Activated CD4-positive, alpha-beta T cell treated with anti-CD3 and anti-CD28 coated beads, Interleukin-2, amount 10 ng/mL, durations not matched to agents 24 days and 14 days (primary cell): ENCODE measurements around the gene SPRY4. TPM values are rescaled to one million over a fixed set of nuclear protein-coding genes. Genes with fewer than 3 reads are reported as not detected.
A peak's percentile ranks its signal among the peaks of the same experiment; 100 is the strongest.

Experiments used
- DNase-seq: peaks from one replicate; pipeline ENCODE4 v3.0.0; 2022
- H3K27ac Mint-ChIP-seq: one replicate; pipeline ENCODE4 v1.8.0; 2022; ENCODE audit warnings: mild to moderate bottlenecking, mixed read lengths
- H3K27me3 Mint-ChIP-seq: one replicate; pipeline ENCODE4 v1.8.0; 2022; ENCODE audit warnings: mixed read lengths
- H3K36me3 Mint-ChIP-seq: one replicate; pipeline ENCODE4 v1.8.0; 2022; ENCODE audit warnings: low read depth, mild to moderate bottlenecking, mixed read lengths
- H3K4me1 Mint-ChIP-seq: one replicate; pipeline ENCODE4 v1.8.0; 2021; ENCODE audit warnings: mixed read lengths
- H3K4me3 Mint-ChIP-seq: one replicate; pipeline ENCODE4 v1.8.0; 2022; ENCODE audit warnings: mild to moderate bottlenecking, moderate library complexity, mixed read lengths
- H3K9me3 Mint-ChIP-seq: one replicate; pipeline ENCODE4 v1.8.0; 2021; ENCODE audit warnings: mixed read lengths
- intact Hi-C: fragments of 100-400 bp; cut with micrococcal nuclease; formaldehyde crosslinking; loops from one replicate; pipeline ENCODE4 v1.15.1; 2023
- total RNA-seq: library from RNA; stranded (reverse); gene quantifications from 2 replicates; pipeline ENCODE4 v1.2.3, GENCODE V29; 2022

SPRY4 gene
- total RNA-seq, 1 donor from 2014 or later: 1.5 TPM

DNA sequence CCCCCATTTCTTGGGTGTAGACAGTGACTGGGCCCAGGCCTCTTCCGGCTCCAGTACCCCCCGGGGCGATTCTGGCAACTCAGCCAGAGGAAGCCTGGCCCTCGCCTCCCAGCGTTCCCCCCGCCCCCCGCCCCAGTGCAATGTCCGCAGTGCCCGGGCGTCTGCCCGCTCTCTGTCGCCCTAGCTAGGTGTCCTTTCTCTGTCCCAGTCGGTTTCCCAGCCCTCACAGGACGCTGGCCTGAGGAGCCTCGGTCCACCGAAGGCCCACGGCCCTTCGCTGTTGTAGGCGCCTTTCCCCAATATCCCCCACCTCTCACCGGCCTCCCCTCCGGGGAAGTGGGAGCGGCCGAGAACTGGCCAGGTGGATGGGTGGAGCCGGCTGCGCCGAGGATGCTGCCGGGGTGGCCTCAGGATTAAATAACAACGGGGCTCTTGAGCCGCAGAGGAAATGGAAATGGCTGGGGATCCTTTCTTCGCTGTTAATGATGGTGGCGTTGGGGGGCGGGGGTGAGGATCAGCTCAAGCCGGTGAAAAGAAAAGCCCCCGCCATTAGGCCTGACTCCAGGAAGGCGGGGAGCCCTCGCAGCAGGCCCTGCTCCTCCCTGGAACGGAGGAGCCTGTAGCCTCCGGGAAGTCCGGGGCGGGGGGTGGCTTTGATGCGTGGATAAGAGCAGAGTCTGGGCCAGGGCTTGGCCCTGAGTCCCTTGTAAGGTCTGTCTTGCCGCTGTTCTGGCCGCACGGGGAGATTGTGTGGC, 1.1 kb upstream of the SPRY4 start:
- peaks cover 1% of the 10 kb centered on the region for H3K36me3 Mint-ChIP-seq
- peaks cover 49% of the 10 kb centered on the region for H3K27me3 Mint-ChIP-seq

DNA sequence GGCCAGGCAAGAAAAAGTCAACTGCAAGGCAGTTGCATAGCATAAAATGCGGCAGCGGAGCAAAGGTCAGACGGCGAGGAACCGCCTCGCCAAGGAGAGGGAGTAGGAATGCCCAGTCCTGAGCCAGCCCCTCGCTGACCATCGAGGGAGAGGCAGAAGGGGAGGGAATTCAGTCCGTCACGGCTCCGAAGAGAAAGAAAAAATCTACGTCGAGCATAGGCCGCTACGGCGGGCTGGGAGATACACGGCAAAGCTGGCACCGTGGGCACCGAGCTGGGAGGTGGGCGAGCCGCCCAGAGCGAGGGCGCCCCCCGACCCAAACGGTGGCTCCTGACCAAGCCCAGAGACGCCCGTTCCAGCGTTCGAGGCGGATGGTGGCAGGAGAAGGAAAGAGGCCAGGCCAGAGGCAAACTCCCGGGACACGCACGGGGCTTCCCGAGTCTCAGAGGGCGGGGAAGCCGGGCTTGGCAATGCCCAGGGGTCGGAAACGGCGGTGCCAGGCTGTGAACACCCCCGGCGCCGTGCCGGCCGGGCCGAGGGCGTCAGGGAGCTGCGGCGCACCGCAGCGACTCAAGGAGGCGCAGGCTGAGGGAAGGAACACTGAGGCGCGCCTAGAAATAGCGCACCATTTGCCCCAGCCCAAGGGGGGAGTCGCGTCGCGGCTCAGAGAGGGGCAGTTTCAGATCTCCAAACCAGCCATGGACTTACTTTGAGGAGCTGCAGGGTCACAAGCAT, 518 bp downstream of the SPRY4 start:
- Mint-ChIP-seq H3K36me3 (peaks cover 1% of the 10 kb centered on the region), H3K4me1 (peaks cover 33% of the 10 kb centered on the region), H3K9me3 (no peaks in the 10 kb centered on the region), H3K27me3 (peaks cover 49% of the 10 kb centered on the region), H3K4me3 (peak overlapping the region; percentile 89), H3K27ac (peak overlapping the region; percentile 80)
- intact Hi-C loops: loop anchor here (2.0 to 10.0 kb wide), 2 partner anchors 170 to 224 kb away; no protein-coding TSS in a partner anchor
- no peak for DNase-seq

More for the DNA sequence above, 1.1 kb upstream of the SPRY4 start:
- peaks cover 24% of the 10 kb centered on the region for H3K4me1 Mint-ChIP-seq
- intact Hi-C loops: loop anchor here (1.0 to 10.0 kb wide), 4 partner anchors 31 to 359 kb away; partner anchors contain the start of gene RNF14
- peak; percentile 66 for DNase-seq
- peak overlapping the region; percentile 80 for H3K27ac Mint-ChIP-seq
- peak overlapping the region; percentile 89 for H3K4me3 Mint-ChIP-seq
- no peaks in the 10 kb centered on the region for H3K9me3 Mint-ChIP-seq

DNA sequence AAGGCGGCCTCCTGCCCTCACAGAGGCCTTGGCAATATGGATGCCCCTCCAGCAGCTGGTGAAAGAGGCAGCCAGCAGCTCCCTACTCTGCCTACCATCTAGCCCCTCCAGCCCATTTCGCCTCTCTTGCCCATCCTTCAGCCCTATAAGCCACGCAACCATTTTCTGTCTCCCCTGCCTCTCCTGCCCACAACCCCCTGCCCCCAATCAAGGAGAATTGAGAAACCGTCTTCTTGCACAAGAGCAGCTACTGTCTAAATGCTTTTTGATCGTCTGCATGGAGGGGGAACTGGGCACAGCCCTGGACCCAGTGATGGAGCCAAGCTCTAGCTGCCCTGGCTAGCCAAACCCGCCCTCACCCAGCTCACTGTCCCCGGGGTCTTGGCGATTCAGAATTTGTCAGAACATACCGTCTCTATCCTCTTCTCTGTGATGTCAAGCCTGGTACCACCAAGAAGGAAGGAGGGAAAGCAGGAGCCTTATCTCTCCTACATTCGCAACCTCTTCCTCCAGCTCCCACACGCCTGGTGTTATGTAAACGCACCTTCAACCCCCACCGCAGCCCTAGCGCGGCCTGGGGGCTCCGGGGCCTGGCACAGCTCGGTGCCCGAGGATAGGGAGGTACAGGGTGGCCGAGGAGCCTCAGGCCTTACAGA, 1.2 kb downstream of the SPRY4 start:
- Mint-ChIP-seq H3K27ac (no peak overlapping the region), H3K4me1 (peaks cover 38% of the 10 kb centered on the region), H3K36me3 (peaks cover 1% of the 10 kb centered on the region), H3K27me3 (peaks cover 46% of the 10 kb centered on the region), H3K9me3 (no peaks in the 10 kb centered on the region), H3K4me3 (peak overlapping the region; percentile 89)
- peak; percentile 62 for DNase-seq
- intact Hi-C loops: loop anchor here (2.0 to 10.0 kb wide), 2 partner anchors 169 to 225 kb away; no protein-coding TSS in a partner anchor

DNA sequence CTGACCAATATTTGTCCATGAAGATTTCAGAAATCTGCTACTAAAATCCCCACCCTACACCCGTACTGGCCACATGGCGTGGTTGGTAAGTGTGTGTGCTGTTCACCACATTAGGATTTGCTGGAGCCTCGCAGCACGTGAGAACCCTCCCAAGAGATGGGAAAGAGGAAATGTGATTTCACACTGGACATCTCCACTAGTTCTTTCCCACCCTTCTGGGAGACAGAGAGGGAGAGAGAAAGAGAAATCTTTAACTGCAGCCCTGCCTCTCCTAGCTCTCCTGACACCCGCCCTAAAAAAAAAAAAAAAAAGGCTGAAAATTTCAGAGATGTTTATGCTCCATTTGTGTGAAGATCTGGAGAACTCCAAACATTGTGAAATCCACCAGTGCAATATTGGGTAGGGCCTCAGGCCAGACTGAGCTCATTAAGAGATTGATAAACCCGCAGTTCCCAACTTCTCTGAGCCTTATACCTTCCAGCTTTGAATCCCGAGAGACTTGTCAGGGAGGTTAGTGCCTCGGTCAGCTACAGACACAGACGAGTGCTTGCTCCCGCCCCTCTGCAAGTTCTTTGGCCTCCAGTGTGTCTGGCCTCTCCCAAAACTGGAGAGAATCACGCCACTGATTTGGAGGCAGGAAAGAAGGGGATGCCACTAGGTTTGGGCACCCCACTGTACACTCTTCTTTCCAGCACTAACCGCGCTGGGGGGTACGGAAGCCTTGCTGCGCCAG, 1.9 kb downstream of the SPRY4 start:
- H3K36me3 Mint-ChIP-seq: peaks cover 1% of the 10 kb centered on the region
- no peaks in the 10 kb centered on the region for H3K9me3 Mint-ChIP-seq
- H3K4me1 Mint-ChIP-seq: peaks cover 38% of the 10 kb centered on the region
- peak overlapping the region; percentile 89 for H3K4me3 Mint-ChIP-seq
- DNase-seq: no peak
- intact Hi-C loops: loop anchor here (10.0 kb wide), 1 partner anchor 168 kb away; no protein-coding TSS in a partner anchor
- peaks cover 43% of the 10 kb centered on the region for H3K27me3 Mint-ChIP-seq
- no peak overlapping the region for H3K27ac Mint-ChIP-seq

DNA sequence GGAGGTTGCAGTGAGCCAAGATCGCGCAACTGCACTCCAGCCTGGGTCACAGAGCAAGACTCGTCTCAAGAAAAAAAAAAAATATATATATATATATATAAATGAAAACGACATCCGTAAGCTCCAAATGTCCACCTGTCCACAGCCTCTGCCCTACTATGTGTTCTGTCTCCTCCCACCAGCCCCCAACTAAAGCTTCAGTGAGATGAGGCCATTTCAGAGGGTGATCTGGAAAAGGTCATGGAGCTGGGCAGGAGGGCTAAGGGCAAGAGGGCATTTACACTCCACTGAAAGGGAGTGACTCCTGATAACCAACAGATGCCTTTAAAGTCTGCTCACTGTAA, 2.4 kb downstream of the SPRY4 start:
- Mint-ChIP-seq H3K27ac (no peak overlapping the region), H3K36me3 (peaks cover 1% of the 10 kb centered on the region), H3K4me1 (peaks cover 38% of the 10 kb centered on the region), H3K4me3 (no peak overlapping the region), H3K9me3 (no peaks in the 10 kb centered on the region), H3K27me3 (peaks cover 38% of the 10 kb centered on the region)
- no peak for DNase-seq
- intact Hi-C loops: loop anchor here (10.0 kb wide), 1 partner anchor 168 kb away; no protein-coding TSS in a partner anchor

DNA sequence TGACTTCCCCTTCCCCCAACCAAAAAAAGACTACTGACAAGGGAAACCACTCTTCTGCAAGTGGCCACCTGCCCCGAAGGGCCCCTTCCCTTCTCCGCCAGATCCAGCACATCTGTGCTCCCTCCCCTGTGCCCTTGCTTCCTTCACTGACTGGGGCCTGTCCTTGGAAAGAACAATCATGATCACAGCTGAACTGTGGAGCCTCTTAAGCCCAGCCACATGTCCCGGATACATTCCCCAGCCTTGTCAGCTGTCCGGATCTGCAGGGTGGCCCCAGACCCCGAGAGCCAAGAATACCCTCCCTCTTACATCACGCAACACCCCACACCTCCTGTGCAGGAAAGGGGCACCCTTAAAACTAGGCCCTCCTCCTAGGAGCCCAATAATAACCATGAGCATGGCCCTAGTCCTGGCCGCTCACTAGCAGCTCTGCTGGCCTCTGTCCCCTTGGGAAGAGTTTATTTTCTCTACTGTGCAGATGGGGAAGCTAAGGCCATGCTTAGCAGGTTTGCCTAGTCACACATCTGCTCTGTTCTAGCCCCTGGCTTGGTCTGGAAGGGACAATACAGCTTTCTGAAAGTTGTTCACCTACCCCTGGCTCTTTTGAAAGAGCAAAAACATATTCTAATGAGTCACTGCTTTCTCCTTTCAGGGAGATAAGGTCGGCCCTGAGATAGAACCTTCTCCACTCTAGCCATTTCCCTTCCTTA, 3.8 kb downstream of the SPRY4 start:
- intact Hi-C loops: loop anchor here (10.0 kb wide), 1 partner anchor 166 kb away; no protein-coding TSS in a partner anchor
- H3K4me3 Mint-ChIP-seq: no peak overlapping the region

DNA sequence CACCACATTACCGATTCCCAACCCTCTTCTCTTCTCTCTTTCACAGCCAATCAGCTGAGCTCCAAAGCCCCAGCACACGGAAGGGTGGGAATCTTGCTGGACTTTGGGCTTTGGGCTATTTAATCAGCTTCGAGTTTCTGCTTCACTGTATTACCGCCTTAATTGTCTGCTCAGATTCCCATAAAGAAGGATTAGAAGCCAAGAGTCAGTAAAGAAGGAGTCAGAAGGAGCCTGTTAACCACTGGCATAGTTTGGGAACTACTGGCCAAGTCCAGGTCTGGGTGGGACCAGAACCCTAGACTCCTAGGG, 4.4 kb downstream of the SPRY4 start:
- intact Hi-C loops: loop anchor here (10.0 kb wide), 1 partner anchor 166 kb away; no protein-coding TSS in a partner anchor

More for the DNA sequence above, 3.8 kb downstream of the SPRY4 start:
- Mint-ChIP-seq H3K4me1 (peaks cover 42% of the 10 kb centered on the region), H3K27ac (peak overlapping the region; percentile 3), H3K9me3 (no peaks in the 10 kb centered on the region), H3K27me3 (peaks cover 25% of the 10 kb centered on the region), H3K36me3 (peaks cover 1% of the 10 kb centered on the region)
- DNase-seq: no peak

DNA sequence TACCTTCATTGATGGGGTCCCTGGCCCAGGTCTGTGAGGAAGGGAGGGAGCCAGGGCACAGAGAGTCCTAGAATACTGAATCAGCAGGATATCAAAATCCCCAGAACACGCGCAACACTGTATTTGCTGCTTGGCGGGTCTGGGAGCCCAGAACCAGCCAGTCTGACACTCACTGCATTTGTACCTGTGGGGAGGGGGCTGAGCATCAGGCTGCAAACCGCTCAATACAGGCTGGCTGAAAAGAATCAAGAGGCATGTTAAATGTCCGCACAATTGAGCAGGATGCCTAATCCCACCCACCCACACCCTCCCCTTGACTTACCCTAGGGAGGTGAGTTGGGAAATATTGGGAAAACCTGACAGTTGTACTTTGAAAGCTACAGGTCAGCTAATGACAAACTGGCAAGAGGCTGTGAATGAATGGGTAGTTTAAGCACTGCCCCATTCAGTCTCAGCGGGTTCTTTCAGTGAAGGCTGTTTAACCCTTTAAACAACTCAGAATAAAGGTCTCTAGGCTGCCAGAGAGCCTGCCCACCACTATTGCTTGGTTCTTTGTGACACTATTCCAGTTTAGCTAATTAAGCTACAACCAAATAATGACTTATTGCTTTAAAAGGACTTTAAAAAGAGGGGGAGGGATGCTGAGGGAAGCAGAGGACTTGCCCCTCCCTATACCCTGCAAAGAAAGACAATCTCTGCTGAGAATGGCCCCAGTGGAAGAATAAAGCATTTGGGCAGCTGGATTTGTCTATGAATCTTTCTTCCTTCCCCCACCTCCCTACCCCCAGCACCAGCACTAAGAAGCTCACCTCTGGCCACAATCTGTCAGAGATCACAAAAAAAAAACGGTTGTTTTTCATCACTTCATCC, 5.0 kb downstream of the SPRY4 start:
- intact Hi-C loops: loop anchor here (10.0 kb wide), 1 partner anchor 165 kb away; no protein-coding TSS in a partner anchor

More for the DNA sequence above, 4.4 kb downstream of the SPRY4 start:
- Mint-ChIP-seq H3K27ac (no peak overlapping the region), H3K4me3 (no peak overlapping the region), H3K4me1 (peaks cover 39% of the 10 kb centered on the region), H3K9me3 (no peaks in the 10 kb centered on the region), H3K36me3 (peaks cover 1% of the 10 kb centered on the region), H3K27me3 (peaks cover 21% of the 10 kb centered on the region)
- no peak for DNase-seq

DNA sequence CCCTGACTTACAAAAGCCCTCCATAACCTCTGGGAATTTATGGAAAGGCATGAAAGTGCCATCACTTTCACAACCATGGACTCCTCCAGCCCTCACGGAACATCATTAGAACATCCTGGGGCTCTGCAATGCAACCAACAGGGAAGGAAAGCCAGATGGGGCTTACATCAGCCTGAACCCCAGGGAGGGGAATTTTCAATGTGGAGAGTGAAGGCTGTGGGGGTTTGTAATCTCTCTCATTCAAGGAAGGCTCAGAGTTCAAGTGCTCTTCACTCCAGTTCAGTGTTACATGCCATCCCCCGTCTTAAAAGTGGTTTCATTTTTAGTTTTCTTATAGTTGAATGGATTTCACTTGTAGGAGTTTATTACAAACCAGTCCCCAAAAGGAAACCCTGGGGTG, 5.7 kb downstream of the SPRY4 start:
- Mint-ChIP-seq H3K4me3 (peak overlapping the region; percentile 50), H3K9me3 (no peaks in the 10 kb centered on the region), H3K4me1 (peaks cover 35% of the 10 kb centered on the region), H3K36me3 (no peaks in the 10 kb centered on the region), H3K27ac (no peak overlapping the region), H3K27me3 (peaks cover 17% of the 10 kb centered on the region)
- DNase-seq: no peak
- intact Hi-C loops: no loop called here

More for the DNA sequence above, 5.0 kb downstream of the SPRY4 start:
- Mint-ChIP-seq H3K27ac (no peak overlapping the region), H3K27me3 (peaks cover 17% of the 10 kb centered on the region), H3K4me1 (peaks cover 35% of the 10 kb centered on the region), H3K9me3 (no peaks in the 10 kb centered on the region), H3K4me3 (peak overlapping the region; percentile 50), H3K36me3 (no peaks in the 10 kb centered on the region)
- DNase-seq: no peak

DNA sequence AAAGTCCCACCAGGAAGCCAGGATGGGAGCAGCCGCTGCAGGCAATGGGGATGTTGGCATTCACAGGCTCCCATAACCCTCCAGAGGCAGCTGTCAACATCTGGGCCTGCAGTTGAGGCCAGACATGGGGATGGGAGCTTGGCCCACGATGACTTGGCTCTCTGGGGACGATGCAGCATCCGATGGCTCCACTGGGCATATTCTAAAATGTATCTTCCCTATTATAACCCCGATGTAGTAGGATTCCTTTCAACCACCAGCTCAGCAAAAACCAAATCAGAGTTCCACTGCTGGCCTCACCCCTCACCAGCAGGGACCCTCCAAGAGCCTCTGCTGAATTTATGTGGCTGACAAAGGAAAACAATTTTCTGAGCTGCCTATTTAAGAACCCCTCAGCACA, 7.1 kb downstream of the SPRY4 start:
- no peaks in the 10 kb centered on the region for H3K36me3 Mint-ChIP-seq
- no peak overlapping the region for H3K27ac Mint-ChIP-seq
- no peaks in the 10 kb centered on the region for H3K9me3 Mint-ChIP-seq
- H3K4me3 Mint-ChIP-seq: no peak overlapping the region
- intact Hi-C loops: no loop called here
- DNase-seq: no peak
- H3K27me3 Mint-ChIP-seq: peaks cover 6% of the 10 kb centered on the region
- H3K4me1 Mint-ChIP-seq: peaks cover 27% of the 10 kb centered on the region

DNA sequence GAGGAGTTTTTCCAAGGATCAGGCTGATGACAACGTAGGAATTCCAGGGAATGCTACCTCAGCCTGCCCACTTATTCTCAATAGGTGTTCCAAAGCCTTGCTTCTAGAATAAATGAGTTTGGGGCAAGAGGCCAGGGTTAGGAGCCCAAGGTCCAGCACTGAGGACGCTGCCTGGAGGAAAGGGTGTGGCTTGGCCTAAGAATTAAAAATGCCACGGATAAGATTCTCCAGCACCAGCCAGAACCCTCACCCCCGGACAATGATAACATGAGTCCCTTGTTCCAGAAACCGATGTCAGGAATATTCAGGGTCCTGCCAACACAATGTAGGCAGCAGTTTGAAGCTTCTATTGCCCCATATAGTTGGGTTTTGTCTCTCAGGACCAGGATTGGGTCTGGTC, 7.6 kb downstream of the SPRY4 start:
- peaks cover 2% of the 10 kb centered on the region for H3K27me3 Mint-ChIP-seq
- H3K9me3 Mint-ChIP-seq: no peaks in the 10 kb centered on the region
- H3K4me3 Mint-ChIP-seq: no peak overlapping the region
- intact Hi-C loops: no loop called here
- H3K4me1 Mint-ChIP-seq: peaks cover 27% of the 10 kb centered on the region
- H3K36me3 Mint-ChIP-seq: no peaks in the 10 kb centered on the region
- DNase-seq: no peak
- no peak overlapping the region for H3K27ac Mint-ChIP-seq

DNA sequence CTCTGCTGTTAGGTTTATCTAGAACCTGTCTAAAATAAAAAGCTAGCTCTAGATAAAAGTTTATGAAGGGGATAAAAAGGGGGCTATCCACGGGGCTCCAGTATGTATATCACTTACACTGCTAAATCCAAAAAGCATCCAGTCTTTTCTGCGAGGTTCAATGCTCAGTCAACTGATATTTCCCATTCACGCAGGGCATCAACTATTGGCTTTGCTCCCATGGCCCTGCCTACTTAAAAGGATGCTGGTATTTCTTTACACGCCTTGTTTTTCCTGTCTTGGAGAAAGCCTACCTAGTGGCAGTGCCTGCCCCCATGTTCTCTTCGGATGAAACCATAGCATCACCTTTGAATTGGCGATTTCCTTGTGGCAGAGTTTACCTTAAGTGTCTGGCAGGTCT, 8.1 kb downstream of the SPRY4 start:
- peaks cover 27% of the 10 kb centered on the region for H3K4me1 Mint-ChIP-seq
- intact Hi-C loops: no loop called here
- peaks cover 2% of the 10 kb centered on the region for H3K27me3 Mint-ChIP-seq
- H3K36me3 Mint-ChIP-seq: no peaks in the 10 kb centered on the region
- no peak overlapping the region for H3K4me3 Mint-ChIP-seq
- no peak for DNase-seq
- H3K27ac Mint-ChIP-seq: no peak overlapping the region
- no peaks in the 10 kb centered on the region for H3K9me3 Mint-ChIP-seq
